ENCODE data around the gene FASTKD1. TPM values are rescaled to one million over a fixed set of nuclear protein-coding genes. Genes with fewer than 3 reads are reported as not detected.
"Not testable (repeated sequence)": the region's sequence is repeated elsewhere in the genome, so short reads cannot be mapped to it uniquely, and the experiment has no call there.

The FASTKD1 gene
- total RNA-seq, 2 experiments from 2014 or later = 55.4 to 60.2 TPM

GRCh38 chr2:169590804-169591203 is 17.1 kb upstream of the FASTKD1 start:
- Mint-ChIP-seq H3K4me3 (no peak overlapping the region), H3K36me3 (ENCODE audit: low read depth) (peaks cover 20% of the 10 kb centered on the region), H3K9me3 (no peaks in the 10 kb centered on the region), H3K27me3 (no peaks in the 10 kb centered on the region), H3K4me1 (ENCODE audit: low read depth) (peaks cover 37% of the 10 kb centered on the region), H3K27ac (no peak overlapping the region)
- DNase-seq (no peak), ATAC-seq (no peak)
- no peak for TF ChIP-seq CTCF (IDR thresholded peaks at IDR 0.05)
- POLR2A ChIA-PET = interaction anchor here (0.7 kb wide), 1 partner anchor 14 kb away, joined by 3 read pairs; no protein-coding TSS in a partner anchor
- intact Hi-C loops (cut with micrococcal nuclease) = no loop called here
- CTCF ChIA-PET = interaction anchor here (1.0 kb wide), 1 partner anchor 13 kb away, joined by 3 read pairs; no protein-coding TSS in a partner anchor

- DNase-seq = no peak
- CTCF ChIA-PET = no interaction called here
- H3K9me3 Mint-ChIP-seq = peaks cover 16% of the 10 kb centered on the region
- peaks cover 31% of the 10 kb centered on the region for H3K36me3 Mint-ChIP-seq (ENCODE audit: low read depth)
- peak overlapping the region; percentile 99 for H3K27ac Mint-ChIP-seq
- intact Hi-C loops (cut with micrococcal nuclease) = no loop called here
- H3K4me3 Mint-ChIP-seq = peak overlapping the region; percentile 99
- no peak for TF ChIP-seq CTCF (IDR thresholded peaks at IDR 0.05)
- no peak for ATAC-seq
- no peaks in the 10 kb centered on the region for H3K27me3 Mint-ChIP-seq
- POLR2A ChIA-PET = interaction anchor here (1.1 to 3.2 kb wide), 4 partner anchors 10 to 242 kb away, joined by 3 to 19 read pairs (median 4); partner anchors contain the start of genes FASTKD1 and UBR3
- H3K4me1 Mint-ChIP-seq (ENCODE audit: low read depth) = peaks cover 38% of the 10 kb centered on the region
Observed at GRCh38 chr2:169585673-169586072, 12.0 kb upstream of the FASTKD1 start.

- H3K27me3 Mint-ChIP-seq = no peaks in the 10 kb centered on the region
- ChIA-PET CTCF (interaction anchor here (0.9 kb wide), 1 partner anchor 11 kb away, joined by 3 read pairs; the partner anchor contains the start of gene FASTKD1), POLR2A (interaction anchor here (0.8 to 3.2 kb wide), 9 partner anchors 11 to 241 kb away, joined by 3 to 19 read pairs (median 3); partner anchors contain the start of genes BBS5 and FASTKD1)
- H3K27ac Mint-ChIP-seq = peak within 1 kb of the TSS; percentile 99
- peaks cover 28% of the 10 kb centered on the region for H3K36me3 Mint-ChIP-seq (ENCODE audit: low read depth)
- ATAC-seq = peak; percentile 95
- H3K4me3 Mint-ChIP-seq = peak within 1 kb of the TSS; percentile 99
- peak; percentile 95 for DNase-seq
- TF ChIP-seq CTCF (IDR thresholded peaks at IDR 0.05) = no peak
- H3K4me1 Mint-ChIP-seq (ENCODE audit: low read depth) = peaks cover 28% of the 10 kb centered on the region
- intact Hi-C loops (cut with micrococcal nuclease) = no loop called here
- peaks cover 16% of the 10 kb centered on the region for H3K9me3 Mint-ChIP-seq
Observed at GRCh38 chr2:169584005-169584877, 10.6 kb upstream of the FASTKD1 start, which contains the start of gene PPIG. TSS of gene PPIG (plus strand) at chr2:169584351. CDS start at chr2:169604042, 19,691 bp downstream.

- H3K4me1 Mint-ChIP-seq (ENCODE audit: low read depth) = peaks cover 23% of the 10 kb centered on the region
- H3K27ac Mint-ChIP-seq = peak overlapping the region; percentile 99
- H3K4me3 Mint-ChIP-seq = peak overlapping the region; percentile 99
- intact Hi-C loops (cut with micrococcal nuclease) = no loop called here
- no peak for TF ChIP-seq CTCF (IDR thresholded peaks at IDR 0.05)
- ATAC-seq = no peak
- no peak for DNase-seq
- H3K36me3 Mint-ChIP-seq (ENCODE audit: low read depth) = peaks cover 28% of the 10 kb centered on the region
- peaks cover 5% of the 10 kb centered on the region for H3K27me3 Mint-ChIP-seq
- ChIA-PET CTCF (no interaction called here), POLR2A (interaction anchor here (0.9 to 3.2 kb wide), 2 partner anchors 10 to 105 kb away, joined by 3 to 19 read pairs; partner anchors contain the start of genes BBS5 and FASTKD1)
- H3K9me3 Mint-ChIP-seq = peaks cover 16% of the 10 kb centered on the region
Observed at GRCh38 chr2:169583518-169583917, 9.9 kb upstream of the FASTKD1 start.

- intact Hi-C loops (cut with micrococcal nuclease); H3K27me3 Mint-ChIP-seq; DNase-seq; CTCF ChIA-PET; H3K4me3 Mint-ChIP-seq; H3K27ac Mint-ChIP-seq; ATAC-seq: not testable (repeated sequence)
- H3K4me1 Mint-ChIP-seq (ENCODE audit: low read depth) = peaks cover 21% of the 10 kb centered on the region
- peaks cover 28% of the 10 kb centered on the region for H3K36me3 Mint-ChIP-seq (ENCODE audit: low read depth)
- H3K9me3 Mint-ChIP-seq = peaks cover 16% of the 10 kb centered on the region
- POLR2A ChIA-PET = interaction anchor here (0.9 to 3.2 kb wide), 2 partner anchors 9 to 104 kb away, joined by 3 to 19 read pairs; partner anchors contain the start of genes BBS5 and FASTKD1
Observed at GRCh38 chr2:169582552-169583266, 9.0 kb upstream of the FASTKD1 start.
